Neutrophil (primary cell): Measurements from ENCODE around the gene CCDC185.

Source experiments
- H3K27ac ChIP-seq: fragments of 200-600 bp; sonication (generic); 2 replicates; pipeline ENCODE4 v1.5.1; 2016; ENCODE audit warnings: mild to moderate bottlenecking, moderate library complexity
- H3K27me3 ChIP-seq: fragments of 200-600 bp; sonication (generic); 2 replicates; pipeline ENCODE4 v1.6.0; 2016; ENCODE audit warnings: mild to moderate bottlenecking
- H3K36me3 ChIP-seq: fragments of 200-600 bp; sonication (generic); 2 replicates; pipeline ENCODE4 v1.5.1; 2017
- H3K4me1 ChIP-seq, 2 experiments: fragments of 200-600 bp in 1 of 2; sonication (generic) in 1 of 2; 1 replicate in 1 of 2; 2 replicates in 1 of 2; pipeline versions ENCODE4 v1.5.1 to v1.6.1; 2013 to 2016; ENCODE audit warnings: low read depth in 1 of 2, low read length in 1 of 2, mild to moderate bottlenecking in 1 of 2, moderate library complexity in 1 of 2; ENCODE audit not compliant: control insufficient read depth in 1 of 2, insufficient read depth in 1 of 2
- H3K4me3 ChIP-seq, 2 experiments: fragments of 200-600 bp in 1 of 2; sonication (generic) in 1 of 2; 1 replicate in 1 of 2; 2 replicates in 1 of 2; pipeline ENCODE4 v1.5.1; 2013 to 2016; ENCODE audit warnings: low read depth in 1 of 2, low read length in 1 of 2, mild to moderate bottlenecking in 1 of 2, moderate library complexity in 1 of 2
- H3K9me3 ChIP-seq: fragments of 200-600 bp; sonication (generic); 2 replicates; pipeline ENCODE4 v1.5.1; 2016
- TF ChIP-seq, protein P1 (sequence below): fragments of 200-600 bp; sonication (generic); IDR thresholded peaks from 2 replicates; pipeline ENCODE4 v1.5.1; 2016; ENCODE audit warnings: antibody characterized with exemption

Gene CCDC185

DNA sequence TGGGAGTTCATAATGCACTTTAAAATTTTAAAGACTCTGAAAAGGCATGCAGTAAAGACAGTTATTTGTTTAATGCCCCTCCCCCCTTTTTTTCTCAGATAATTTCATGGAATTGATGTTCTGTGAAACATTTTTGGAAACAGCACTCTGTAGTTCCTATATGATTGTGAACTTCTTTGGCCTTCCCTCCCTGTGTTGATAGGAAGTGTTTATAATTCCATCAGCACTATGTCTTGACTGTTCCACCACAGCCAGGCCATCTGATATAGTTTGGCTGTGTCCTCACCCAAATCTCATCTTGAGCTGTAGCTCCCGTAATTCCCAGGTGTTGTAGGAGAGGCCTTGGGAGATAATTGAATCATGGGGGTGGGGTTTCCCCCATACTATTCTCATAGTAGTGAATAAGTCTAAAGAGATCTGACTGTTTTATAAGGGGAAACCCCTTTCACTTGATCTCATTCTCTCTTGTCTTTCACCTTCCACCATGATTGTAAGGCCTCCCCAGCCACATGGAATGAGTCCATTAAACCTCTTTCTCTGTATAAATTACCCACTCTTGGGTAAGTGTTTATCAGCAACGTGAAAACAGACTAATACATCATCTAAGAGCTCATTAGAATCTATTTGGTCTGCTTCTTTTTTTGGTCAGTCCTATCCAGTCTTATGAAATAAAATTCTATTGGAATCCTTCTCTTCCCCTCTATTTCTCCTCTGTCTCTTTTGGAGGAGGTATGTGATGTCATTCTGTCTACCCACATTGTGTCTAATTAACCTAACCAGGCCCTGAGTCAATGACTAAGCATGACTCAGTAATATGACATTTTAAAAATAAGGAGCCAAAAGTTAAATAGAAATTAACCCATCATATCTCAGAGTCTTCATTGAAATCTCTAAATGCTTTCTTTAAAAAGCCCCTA, 8.9 kb downstream of the CCDC185 start:
- no peak overlapping the region for H3K4me3 ChIP-seq
- no peaks in the 10 kb centered on the region for H3K27me3 ChIP-seq
- TF ChIP-seq, protein P1, sequence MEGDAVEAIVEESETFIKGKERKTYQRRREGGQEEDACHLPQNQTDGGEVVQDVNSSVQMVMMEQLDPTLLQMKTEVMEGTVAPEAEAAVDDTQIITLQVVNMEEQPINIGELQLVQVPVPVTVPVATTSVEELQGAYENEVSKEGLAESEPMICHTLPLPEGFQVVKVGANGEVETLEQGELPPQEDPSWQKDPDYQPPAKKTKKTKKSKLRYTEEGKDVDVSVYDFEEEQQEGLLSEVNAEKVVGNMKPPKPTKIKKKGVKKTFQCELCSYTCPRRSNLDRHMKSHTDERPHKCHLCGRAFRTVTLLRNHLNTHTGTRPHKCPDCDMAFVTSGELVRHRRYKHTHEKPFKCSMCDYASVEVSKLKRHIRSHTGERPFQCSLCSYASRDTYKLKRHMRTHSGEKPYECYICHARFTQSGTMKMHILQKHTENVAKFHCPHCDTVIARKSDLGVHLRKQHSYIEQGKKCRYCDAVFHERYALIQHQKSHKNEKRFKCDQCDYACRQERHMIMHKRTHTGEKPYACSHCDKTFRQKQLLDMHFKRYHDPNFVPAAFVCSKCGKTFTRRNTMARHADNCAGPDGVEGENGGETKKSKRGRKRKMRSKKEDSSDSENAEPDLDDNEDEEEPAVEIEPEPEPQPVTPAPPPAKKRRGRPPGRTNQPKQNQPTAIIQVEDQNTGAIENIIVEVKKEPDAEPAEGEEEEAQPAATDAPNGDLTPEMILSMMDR, result no peak
- H3K27ac ChIP-seq, result no peak overlapping the region
- no peaks in the 10 kb centered on the region for H3K9me3 ChIP-seq
- no peaks in the 10 kb centered on the region for H3K4me1 ChIP-seq
- H3K36me3 ChIP-seq, result no peaks in the 10 kb centered on the region

DNA sequence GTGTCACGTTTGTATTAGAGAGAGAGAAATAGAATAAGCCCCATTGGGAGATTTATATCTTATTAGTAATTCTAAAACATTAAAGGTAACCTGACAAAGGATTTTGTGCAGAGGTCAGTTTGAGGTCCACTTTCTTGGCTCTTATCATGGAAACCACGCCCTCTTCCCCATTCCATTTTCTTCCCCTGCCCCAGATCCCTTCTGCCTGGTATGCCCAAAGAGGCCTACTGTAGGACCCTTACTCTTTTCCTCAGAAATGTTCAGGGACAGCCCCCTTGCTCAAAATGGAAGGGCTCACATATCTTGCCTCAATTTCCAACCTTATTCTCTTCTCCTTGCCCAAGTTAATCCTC, 9.6 kb downstream of the CCDC185 start:
- H3K4me1 ChIP-seq, result no peaks in the 10 kb centered on the region
- TF ChIP-seq, protein P1, result no peak

GRCh38 chr1:223403184-223403815, 10.1 kb downstream of the CCDC185 start:
- TF ChIP-seq, protein P1, result no peak
- H3K4me1 ChIP-seq, result no peaks in the 10 kb centered on the region
- no peaks in the 10 kb centered on the region for H3K27me3 ChIP-seq
- no peaks in the 10 kb centered on the region for H3K9me3 ChIP-seq
- no peaks in the 10 kb centered on the region for H3K36me3 ChIP-seq
- no peak overlapping the region for H3K27ac ChIP-seq
- no peak overlapping the region for H3K4me3 ChIP-seq

More for the DNA sequence above, 9.6 kb downstream of the CCDC185 start:
- Histone ChIP-seq H3K36me3 (no peaks in the 10 kb centered on the region), H3K9me3 (no peaks in the 10 kb centered on the region), H3K27me3 (no peaks in the 10 kb centered on the region), H3K27ac (no peak overlapping the region), H3K4me3 (no peak overlapping the region)

- no peaks in the 10 kb centered on the region for H3K27me3 ChIP-seq
- no peaks in the 10 kb centered on the region for H3K4me1 ChIP-seq
- no peak overlapping the region for H3K4me3 ChIP-seq
- TF ChIP-seq, protein P1, result no peak
- H3K9me3 ChIP-seq, result no peaks in the 10 kb centered on the region
- H3K36me3 ChIP-seq, result no peaks in the 10 kb centered on the region
- no peak overlapping the region for H3K27ac ChIP-seq
Observed at GRCh38 chr1:223405507-223405906, 12.3 kb downstream of the CCDC185 start.

DNA sequence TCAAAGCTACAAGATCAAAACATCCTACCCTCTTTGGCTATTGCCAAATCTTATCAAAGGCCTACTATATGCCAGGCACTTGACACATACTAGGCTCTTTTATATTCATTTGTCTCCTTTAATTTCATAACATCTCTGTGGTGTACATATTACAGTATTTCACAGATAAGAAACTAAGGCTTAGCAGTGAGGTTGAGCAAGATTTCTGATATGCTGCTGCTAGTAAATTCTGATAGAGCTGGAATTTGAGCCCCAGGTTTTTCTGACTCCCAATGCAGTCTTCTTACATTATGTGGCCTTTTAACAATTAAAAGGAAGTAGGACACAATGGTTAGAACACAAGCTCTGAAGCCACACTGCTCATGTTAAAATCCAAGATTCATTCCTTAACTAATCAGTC, 16.8 kb downstream of the CCDC185 start:
- TF ChIP-seq, protein P1, result no peak

More for the DNA sequence above, 16.8 kb downstream of the CCDC185 start:
- no peaks in the 10 kb centered on the region for H3K4me1 ChIP-seq
- H3K9me3 ChIP-seq, result no peaks in the 10 kb centered on the region
- H3K27ac ChIP-seq, result no peak overlapping the region
- H3K36me3 ChIP-seq, result no peaks in the 10 kb centered on the region
- H3K27me3 ChIP-seq, result no peaks in the 10 kb centered on the region
- no peak overlapping the region for H3K4me3 ChIP-seq
